ENCODE measurements around the gene ATP5PD.
"Not testable (repeated sequence)": the region's sequence is repeated elsewhere in the genome, so short reads cannot be mapped to it uniquely, and the experiment has no call there.

DNA sequence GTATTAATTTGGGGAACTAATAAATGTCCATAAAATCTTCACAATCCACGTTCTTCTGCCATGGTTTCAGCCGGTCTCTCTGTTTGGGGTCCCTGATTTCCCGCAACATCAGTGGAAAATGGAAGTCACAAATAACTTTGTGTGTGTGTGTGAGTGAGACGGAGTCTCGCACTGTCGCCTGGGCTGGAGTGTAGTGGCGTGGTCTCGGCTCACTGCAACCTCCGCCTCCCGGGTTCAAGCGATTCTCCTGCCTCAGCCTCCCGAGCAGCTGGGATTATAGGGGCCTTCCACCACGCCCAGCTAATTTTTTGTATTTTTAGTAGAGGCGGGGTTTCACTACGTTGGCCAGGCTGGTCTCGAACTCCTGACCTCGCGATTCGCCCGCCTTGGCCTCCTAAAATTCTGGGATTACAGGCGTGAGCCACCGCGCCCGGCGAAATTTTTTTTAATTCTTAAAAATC, 793 bp downstream of the ATP5PD start:
- TF ChIP-seq, protein P1, sequence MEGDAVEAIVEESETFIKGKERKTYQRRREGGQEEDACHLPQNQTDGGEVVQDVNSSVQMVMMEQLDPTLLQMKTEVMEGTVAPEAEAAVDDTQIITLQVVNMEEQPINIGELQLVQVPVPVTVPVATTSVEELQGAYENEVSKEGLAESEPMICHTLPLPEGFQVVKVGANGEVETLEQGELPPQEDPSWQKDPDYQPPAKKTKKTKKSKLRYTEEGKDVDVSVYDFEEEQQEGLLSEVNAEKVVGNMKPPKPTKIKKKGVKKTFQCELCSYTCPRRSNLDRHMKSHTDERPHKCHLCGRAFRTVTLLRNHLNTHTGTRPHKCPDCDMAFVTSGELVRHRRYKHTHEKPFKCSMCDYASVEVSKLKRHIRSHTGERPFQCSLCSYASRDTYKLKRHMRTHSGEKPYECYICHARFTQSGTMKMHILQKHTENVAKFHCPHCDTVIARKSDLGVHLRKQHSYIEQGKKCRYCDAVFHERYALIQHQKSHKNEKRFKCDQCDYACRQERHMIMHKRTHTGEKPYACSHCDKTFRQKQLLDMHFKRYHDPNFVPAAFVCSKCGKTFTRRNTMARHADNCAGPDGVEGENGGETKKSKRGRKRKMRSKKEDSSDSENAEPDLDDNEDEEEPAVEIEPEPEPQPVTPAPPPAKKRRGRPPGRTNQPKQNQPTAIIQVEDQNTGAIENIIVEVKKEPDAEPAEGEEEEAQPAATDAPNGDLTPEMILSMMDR (IDR thresholded peaks at IDR 0.05): not testable (repeated sequence)
- not testable (repeated sequence) for TF ChIP-seq POLR2A, EP300 (IDR thresholded peaks at IDR 0.05)
